ENCODE data around the gene PYDC1. TPM values are rescaled to one million over a fixed set of nuclear protein-coding genes. Genes with fewer than 3 reads are reported as not detected.
A peak's percentile ranks its signal among the peaks of the same experiment; 100 is the strongest.
"Not testable (repeated sequence)": the region's sequence is repeated elsewhere in the genome, so short reads cannot be mapped to it uniquely, and the experiment has no call there.

The PYDC1 gene
- total and polyA plus RNA-seq, 7 experiments from 2014 or later, result not detected

- peak overlapping the region; percentile 26 to 87 (median 51) for H3K27ac Mint-ChIP-seq
- H3K9me3 Mint-ChIP-seq; H3K27me3 Mint-ChIP-seq; H3K27ac ChIP-seq (ENCODE audit: low read depth, low read length); H3K9me3 ChIP-seq (ENCODE audit: control insufficient read depth in 2 of 3, low read length in 3 of 3); H3K4me3 ChIP-seq (ENCODE audit: low read length); ATAC-seq; DNase-seq; H3K27me3 ChIP-seq (ENCODE audit: control insufficient read depth in 2 of 2, insufficient read depth in 2 of 2, low read length in 2 of 2): not testable (repeated sequence)
- peaks cover 33 to 60% (median 54%) of the 10 kb centered on the region in 7 donors for H3K4me1 Mint-ChIP-seq
- peak overlapping the region in 9 of 10 donors; percentile 11 to 92 (median 36) for H3K4me3 Mint-ChIP-seq
- ChIA-PET CTCF (interaction anchor here (0.7 kb wide), 1 partner anchor 209 kb away, joined by 3 read pairs; no protein-coding TSS in a partner anchor), POLR2A (interaction anchor here (0.6 to 10.2 kb wide), 5 partner anchors 13 to 58 kb away, joined by 3 to 131 read pairs (median 23); partner anchors contain the start of genes FUS, PYDC1 and TRIM72)
- H3K4me1 ChIP-seq (ENCODE audit: control insufficient read depth in 2 of 2, insufficient read depth in 2 of 2, low read length in 2 of 2), result peaks cover 19 to 20% of the 10 kb centered on the region in 2 donors
- peaks cover 0 to 29% (median 0%) of the 10 kb centered on the region in 5 donors for H3K36me3 Mint-ChIP-seq
- intact Hi-C loops (cut with micrococcal nuclease), result loop anchor here (1.0 to 5.0 kb wide), 9 partner anchors 15 to 667 kb away; partner anchors contain the start of genes ARMC5 (in 1 of the 2), KAT8 (in 1 of the 2), TRIM72 (in 1 of the 2) and ZNF843 (in 1 of the 2)
- peaks cover 0 to 34% (median 4%) of the 10 kb centered on the region in 3 experiments for H3K36me3 ChIP-seq (ENCODE audit: control insufficient read depth in 2 of 3, insufficient read depth in 3 of 3, low read length in 3 of 3)
These were observed 16.8 kb downstream of the PYDC1 start for GRCh38 chr16:31200111-31200510.

- ChIA-PET CTCF (no interaction called here), POLR2A (interaction anchor here (1.8 to 10.2 kb wide), 3 partner anchors 17 to 57 kb away, joined by 6 to 131 read pairs (median 23); partner anchors contain the start of gene FUS)
- Mint-ChIP-seq H3K9me3 (peaks cover 0 to 5% (median 0%) of the 10 kb centered on the region in 11 donors), H3K27me3 (no peaks in the 10 kb centered on the region), H3K4me1 (peaks cover 33 to 59% (median 57%) of the 10 kb centered on the region in 7 donors), H3K36me3 (peaks cover 0 to 33% (median 4%) of the 10 kb centered on the region in 5 donors), H3K27ac (peak overlapping the region; percentile 26 to 87 (median 51)), H3K4me3 (peak overlapping the region in 9 of 10 donors; percentile 11 to 92 (median 36))
- ATAC-seq (no peak), DNase-seq (no peak)
- H3K9me3 ChIP-seq (ENCODE audit: control insufficient read depth in 2 of 3, low read length in 3 of 3), result no peaks in the 10 kb centered on the region
- no peak overlapping the region for H3K27ac ChIP-seq (ENCODE audit: low read depth, low read length)
- H3K4me1 ChIP-seq (ENCODE audit: control insufficient read depth in 2 of 2, insufficient read depth in 2 of 2, low read length in 2 of 2), result peaks cover 19 to 20% of the 10 kb centered on the region in 2 donors
- intact Hi-C loops (cut with micrococcal nuclease), result loop anchor here (1.0 to 5.0 kb wide), 9 partner anchors 15 to 668 kb away; partner anchors contain the start of genes ARMC5 (in 1 of the 2), KAT8 (in 1 of the 2), TRIM72 (in 1 of the 2) and ZNF843 (in 1 of the 2)
- peaks cover 0 to 39% (median 10%) of the 10 kb centered on the region in 3 experiments for H3K36me3 ChIP-seq (ENCODE audit: control insufficient read depth in 2 of 3, insufficient read depth in 3 of 3, low read length in 3 of 3)
- no peak overlapping the region for H3K4me3 ChIP-seq (ENCODE audit: low read length)
- no peaks in the 10 kb centered on the region for H3K27me3 ChIP-seq (ENCODE audit: control insufficient read depth in 2 of 2, insufficient read depth in 2 of 2, low read length in 2 of 2)
These were observed 17.4 kb downstream of the PYDC1 start for GRCh38 chr16:31199430-31200041.

DNA sequence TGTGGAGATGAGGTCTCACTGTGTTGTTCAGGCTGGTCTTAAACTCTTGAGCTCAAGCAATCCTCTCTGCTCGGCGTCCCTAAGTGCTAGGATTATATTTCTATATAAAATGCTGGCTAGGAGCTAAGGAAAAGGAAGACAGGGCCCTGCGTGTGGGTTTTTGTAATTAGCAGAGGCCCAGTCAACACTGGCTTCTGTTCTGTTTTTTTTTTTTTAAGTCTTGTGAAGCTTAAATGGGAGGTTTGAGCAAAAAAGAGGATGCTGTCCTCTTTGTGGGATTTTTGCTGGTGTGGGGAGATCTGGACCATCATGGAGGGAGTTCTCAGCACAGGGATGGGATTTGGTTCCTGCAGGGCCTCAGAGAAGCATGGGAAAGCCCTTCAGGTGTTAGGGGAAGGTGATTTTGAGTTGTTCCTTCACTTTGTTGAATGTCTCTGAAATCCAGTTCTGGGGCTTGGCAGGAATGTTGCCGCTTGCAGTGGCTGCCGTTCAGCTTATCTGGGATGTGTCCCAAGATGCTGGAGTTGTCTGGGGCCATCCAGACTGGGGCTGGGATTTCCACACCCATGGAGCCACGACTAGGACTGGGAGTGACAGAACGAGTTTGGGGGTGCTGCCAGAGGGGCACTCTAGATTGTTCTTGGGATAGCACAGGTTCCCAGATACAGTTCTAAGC lies 18.6 kb downstream of the PYDC1 start:
- Mint-ChIP-seq H3K4me1 (peaks cover 31 to 61% (median 54%) of the 10 kb centered on the region in 7 donors), H3K27ac (peak overlapping the region; percentile 4 to 87 (median 73)), H3K9me3 (peaks cover 0 to 5% (median 0%) of the 10 kb centered on the region in 11 donors), H3K27me3 (no peaks in the 10 kb centered on the region), H3K4me3 (peak overlapping the region in 2 of 10 donors; percentile 13 to 26), H3K36me3 (peaks cover 2 to 37% (median 11%) of the 10 kb centered on the region in 5 donors)
- peaks cover 19 to 20% of the 10 kb centered on the region in 2 donors for H3K4me1 ChIP-seq (ENCODE audit: control insufficient read depth in 2 of 2, insufficient read depth in 2 of 2, low read length in 2 of 2)
- intact Hi-C loops (cut with micrococcal nuclease), result no loop called here
- no peaks in the 10 kb centered on the region for H3K9me3 ChIP-seq (ENCODE audit: control insufficient read depth in 2 of 3, low read length in 3 of 3)
- ATAC-seq (no peak), DNase-seq (no peak)
- H3K27me3 ChIP-seq (ENCODE audit: control insufficient read depth in 2 of 2, insufficient read depth in 2 of 2, low read length in 2 of 2), result no peaks in the 10 kb centered on the region
- ChIA-PET CTCF (no interaction called here), POLR2A (interaction anchor here (1.8 to 10.2 kb wide), 3 partner anchors 11 to 19 kb away, joined by 6 to 131 read pairs (median 8); partner anchors contain the start of gene FUS)
- H3K36me3 ChIP-seq (ENCODE audit: control insufficient read depth in 2 of 3, insufficient read depth in 3 of 3, low read length in 3 of 3), result peaks cover 2 to 51% (median 20%) of the 10 kb centered on the region in 3 experiments
- no peak overlapping the region for H3K4me3 ChIP-seq (ENCODE audit: low read length)
- no peak overlapping the region for H3K27ac ChIP-seq (ENCODE audit: low read depth, low read length)

- intact Hi-C loops (cut with micrococcal nuclease), result no loop called here
- ChIA-PET POLR2A (interaction anchor here (1.7 to 10.2 kb wide), 4 partner anchors 9 to 54 kb away, joined by 5 to 131 read pairs (median 7); partner anchors contain the start of gene FUS), CTCF (no interaction called here)
- no peak overlapping the region for H3K4me3 Mint-ChIP-seq
- peak overlapping the region in 6 of 9 donors; percentile 34 to 80 (median 60) for H3K27ac Mint-ChIP-seq
- no peaks in the 10 kb centered on the region for H3K27me3 Mint-ChIP-seq
- H3K4me1 Mint-ChIP-seq, result peaks cover 31 to 64% (median 58%) of the 10 kb centered on the region in 7 donors
- peaks cover 0 to 3% (median 0%) of the 10 kb centered on the region in 11 donors for H3K9me3 Mint-ChIP-seq
- Histone ChIP-seq H3K27me3 (ENCODE audit: control insufficient read depth in 2 of 2, insufficient read depth in 2 of 2, low read length in 2 of 2) (no peaks in the 10 kb centered on the region), H3K9me3 (ENCODE audit: control insufficient read depth in 2 of 3, low read length in 3 of 3) (no peaks in the 10 kb centered on the region), H3K36me3 (ENCODE audit: control insufficient read depth in 2 of 3, insufficient read depth in 3 of 3, low read length in 3 of 3) (peaks cover 7 to 66% (median 30%) of the 10 kb centered on the region in 3 experiments), H3K4me3 (ENCODE audit: low read length) (no peak overlapping the region), H3K27ac (ENCODE audit: low read depth, low read length) (no peak overlapping the region), H3K4me1 (ENCODE audit: control insufficient read depth in 2 of 2, insufficient read depth in 2 of 2, low read length in 2 of 2) (peaks cover 14 to 15% of the 10 kb centered on the region in 2 donors)
- H3K36me3 Mint-ChIP-seq, result peaks cover 6 to 46% (median 22%) of the 10 kb centered on the region in 5 donors
- DNase-seq (no peak), ATAC-seq (no peak)
These were observed 20.4 kb downstream of the PYDC1 start for GRCh38 chr16:31196324-31197088.

- H3K4me1 Mint-ChIP-seq, result peaks cover 31 to 64% (median 57%) of the 10 kb centered on the region in 7 donors
- H3K4me3 ChIP-seq (ENCODE audit: low read length); H3K27me3 ChIP-seq (ENCODE audit: control insufficient read depth in 2 of 2, insufficient read depth in 2 of 2, low read length in 2 of 2); H3K4me1 ChIP-seq (ENCODE audit: control insufficient read depth in 2 of 2, insufficient read depth in 2 of 2, low read length in 2 of 2); H3K9me3 ChIP-seq (ENCODE audit: control insufficient read depth in 2 of 3, low read length in 3 of 3); DNase-seq; H3K9me3 Mint-ChIP-seq; H3K27me3 Mint-ChIP-seq; intact Hi-C loops (cut with micrococcal nuclease); CTCF ChIA-PET; H3K27ac ChIP-seq (ENCODE audit: low read depth, low read length); ATAC-seq; H3K4me3 Mint-ChIP-seq: not testable (repeated sequence)
- peaks cover 14 to 72% (median 36%) of the 10 kb centered on the region in 3 experiments for H3K36me3 ChIP-seq (ENCODE audit: control insufficient read depth in 2 of 3, insufficient read depth in 3 of 3, low read length in 3 of 3)
- peak overlapping the region in 3 of 9 donors; percentile 34 to 78 (median 75) for H3K27ac Mint-ChIP-seq
- peaks cover 11 to 44% (median 29%) of the 10 kb centered on the region in 5 donors for H3K36me3 Mint-ChIP-seq
- POLR2A ChIA-PET, result interaction anchor here (0.6 to 10.2 kb wide), 7 partner anchors 8 to 754 kb away, joined by 3 to 131 read pairs (median 5); partner anchors contain the start of gene FUS
These were observed 21.1 kb downstream of the PYDC1 start for GRCh38 chr16:31195861-31196260.

Measured in naive thymus-derived CD4-positive, alpha-beta T cell (primary cell).